Fibroblast of skin of right quadriceps (primary cell): ENCODE measurements around the gene FAM111B.

ENCODE experiments used
- DNase-seq: peaks from one replicate; pipeline ENCODE4 v3.0.0-alpha.2; 2013

Gene FAM111B

DNA sequence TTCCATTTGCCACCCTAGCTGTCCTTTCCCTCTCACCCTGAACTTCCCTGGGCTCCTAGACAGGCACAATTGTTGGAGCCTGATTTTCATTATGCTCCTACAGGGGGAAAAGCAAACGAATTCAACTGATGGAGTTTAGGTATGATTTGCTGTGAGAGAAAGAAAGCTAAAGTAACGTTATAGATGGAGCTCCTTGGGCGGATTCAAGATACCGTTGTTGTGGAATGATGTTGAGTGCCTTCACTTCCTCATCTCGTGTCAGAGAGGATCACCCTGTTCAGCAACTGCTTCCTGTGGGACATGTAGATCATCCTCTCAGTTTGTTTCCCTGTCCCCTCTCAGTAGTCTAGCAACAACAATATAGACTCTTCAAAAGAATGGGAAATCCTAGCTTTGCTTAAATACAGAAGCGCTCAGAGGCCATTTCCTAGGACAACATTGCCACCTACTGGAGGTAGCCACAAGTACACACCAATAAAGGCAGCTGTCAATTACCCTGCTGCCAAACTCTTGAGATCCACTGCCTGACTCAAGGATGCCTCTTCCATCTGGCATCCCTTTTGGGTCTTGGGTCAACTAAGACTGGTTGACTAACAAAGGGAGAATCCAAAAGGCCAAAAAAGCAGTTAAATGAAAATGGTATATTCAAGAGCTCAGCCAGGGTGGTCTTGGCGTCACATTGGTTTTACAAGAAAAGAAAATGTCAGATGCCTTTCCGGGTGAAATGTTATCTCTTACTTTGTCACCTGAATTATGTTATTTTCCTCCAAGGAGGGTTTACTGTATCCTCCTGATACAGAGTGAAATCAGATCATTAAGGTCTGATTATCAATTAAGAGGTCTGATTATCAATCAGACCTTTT, 51.4 kb downstream of the FAM111B start:
- peak; percentile 65 for DNase-seq

DNA sequence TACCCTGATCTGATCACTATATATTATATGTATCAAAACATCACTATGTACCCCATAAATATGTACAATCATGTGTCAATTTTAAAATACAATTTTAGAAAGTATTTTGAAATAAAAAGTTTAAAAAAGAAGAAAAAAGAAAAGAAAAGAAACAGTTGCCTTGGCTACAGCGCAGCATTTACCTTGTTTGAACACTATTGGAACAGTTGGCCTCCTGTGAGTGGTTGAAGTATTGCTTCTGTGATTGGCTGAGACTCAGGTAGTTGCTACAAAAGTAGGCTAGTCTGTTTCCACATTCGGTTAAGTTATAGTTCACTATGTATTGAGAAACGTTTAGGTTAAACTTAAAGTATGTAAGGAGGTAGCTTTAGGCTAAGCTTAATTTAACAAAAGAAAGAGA, 57.0 kb downstream of the FAM111B start:
- DNase-seq = no peak

DNA sequence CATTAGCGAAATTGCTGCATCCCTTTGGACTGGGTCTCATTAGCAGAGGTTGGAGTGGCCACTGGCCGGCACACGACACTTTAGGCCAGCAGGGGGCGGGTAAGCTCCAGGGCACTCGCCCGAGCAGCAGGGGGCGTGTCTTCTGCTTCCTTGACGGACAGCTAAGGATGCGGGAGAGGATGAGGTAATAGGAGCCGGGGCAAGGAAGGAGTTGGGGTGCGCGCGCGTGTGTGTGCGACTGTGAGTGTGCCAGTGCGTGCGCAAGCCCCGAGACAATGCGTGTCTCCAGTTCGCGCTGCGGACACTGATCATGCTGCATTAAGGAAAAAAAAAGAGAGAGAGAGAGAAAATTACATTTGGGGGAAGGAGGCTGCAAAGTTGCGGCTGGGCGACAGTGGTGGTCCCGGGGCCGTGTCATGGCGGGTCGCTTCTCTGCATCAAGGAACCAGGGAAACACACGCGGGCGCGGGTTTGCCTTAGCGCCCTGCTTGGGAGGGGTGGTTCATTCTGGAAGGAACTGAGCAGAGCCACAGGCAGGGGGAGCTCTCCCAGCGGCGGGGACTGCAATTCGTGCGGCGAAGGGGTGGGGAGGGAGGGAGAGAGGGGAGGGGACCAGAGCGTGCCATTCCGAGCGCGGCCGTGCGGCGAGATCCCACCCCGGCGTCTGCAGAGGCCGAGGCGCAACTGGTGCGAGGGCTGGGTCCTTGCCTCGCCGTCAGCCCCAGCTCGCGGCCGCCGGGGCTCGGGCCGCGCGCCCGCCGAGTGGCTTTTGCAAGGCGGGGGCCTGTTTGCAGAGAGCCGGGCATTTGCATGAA, 64.7 kb downstream of the FAM111B start, which contains the start of gene DTX4:
TSS of gene DTX4 (plus strand) at position 625 of the 815 bp plus-strand sequence. CDS start 464 bp downstream, outside the sequence.
- peak; percentile 86 for DNase-seq

DNA sequence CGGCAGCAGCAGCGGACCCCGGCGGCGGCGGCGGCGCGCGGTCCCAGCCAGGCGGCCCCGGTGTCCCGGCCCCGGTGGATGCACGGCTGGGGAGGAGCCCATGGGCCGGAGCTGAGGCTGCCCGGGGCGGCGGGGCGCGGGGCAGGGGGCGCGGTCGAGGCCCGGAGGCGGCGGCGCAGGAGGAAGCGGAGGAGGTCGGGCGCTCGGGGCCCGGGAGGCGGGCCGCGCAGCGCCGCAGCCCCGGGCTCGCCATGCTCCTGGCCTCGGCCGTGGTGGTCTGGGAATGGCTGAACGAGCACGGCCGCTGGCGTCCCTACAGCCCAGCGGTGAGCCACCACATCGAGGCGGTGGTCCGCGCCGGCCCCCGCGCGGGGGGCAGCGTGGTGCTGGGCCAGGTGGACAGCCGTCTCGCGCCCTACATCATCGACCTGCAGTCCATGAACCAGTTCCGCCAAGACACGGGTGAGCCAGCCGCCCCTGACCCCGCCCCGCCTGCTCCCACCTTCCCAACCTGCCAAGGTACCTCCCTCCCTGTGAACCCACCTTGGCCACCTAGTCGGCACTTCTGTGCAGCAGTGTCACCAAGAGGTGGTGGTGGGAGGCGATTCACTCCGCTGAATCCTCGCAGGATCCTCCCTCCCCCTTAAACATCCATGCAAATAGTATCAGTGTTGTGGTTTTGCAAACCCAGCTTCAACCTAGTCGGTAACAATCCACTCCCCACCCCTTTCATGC, 65.5 kb downstream of the FAM111B start:
- DNase-seq = no peak

DNA sequence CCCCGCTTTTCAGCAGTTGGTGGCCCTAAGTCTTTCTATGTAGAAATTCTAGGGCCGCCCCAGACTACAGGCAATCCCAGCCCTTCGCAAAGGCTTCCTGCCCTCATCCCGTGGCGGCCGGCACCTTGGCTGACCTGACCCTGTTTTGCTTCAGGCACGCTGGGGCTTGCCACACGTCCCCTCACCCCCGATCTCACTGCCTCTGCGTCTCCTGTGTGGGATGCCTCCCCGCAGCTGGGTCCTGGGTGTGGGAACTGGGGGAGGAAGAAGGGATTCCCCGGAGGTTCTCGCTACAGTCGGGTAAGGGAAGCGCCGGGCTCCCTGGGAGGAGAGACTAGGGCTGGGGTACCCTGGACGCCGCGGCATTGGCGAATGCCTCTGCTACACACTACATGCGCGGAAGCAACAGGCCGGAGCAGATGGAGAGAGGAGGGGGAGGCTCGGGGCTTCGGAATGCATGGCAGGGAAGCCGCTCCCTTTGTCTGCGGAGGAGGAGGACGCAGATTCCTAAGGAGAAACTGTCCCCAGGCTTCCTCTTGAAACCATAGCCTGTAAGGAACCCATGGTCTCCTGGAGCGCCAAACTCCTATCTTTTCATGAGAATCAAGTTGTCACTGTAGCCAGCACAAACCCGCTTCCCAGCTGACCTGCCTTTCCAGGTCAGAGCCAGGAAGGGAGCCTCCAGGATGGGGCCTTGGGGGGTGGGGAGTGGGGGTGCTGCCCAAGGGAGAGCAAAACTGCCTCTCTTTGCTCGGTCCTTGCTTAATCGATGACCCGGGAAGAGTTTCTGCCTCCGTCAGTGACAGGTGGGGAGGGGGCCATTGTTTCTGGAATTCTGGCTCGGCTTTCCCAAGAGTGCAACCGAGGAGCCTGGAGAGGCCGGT, 66.3 kb downstream of the FAM111B start:
- peak; percentile 49 for DNase-seq

DNA sequence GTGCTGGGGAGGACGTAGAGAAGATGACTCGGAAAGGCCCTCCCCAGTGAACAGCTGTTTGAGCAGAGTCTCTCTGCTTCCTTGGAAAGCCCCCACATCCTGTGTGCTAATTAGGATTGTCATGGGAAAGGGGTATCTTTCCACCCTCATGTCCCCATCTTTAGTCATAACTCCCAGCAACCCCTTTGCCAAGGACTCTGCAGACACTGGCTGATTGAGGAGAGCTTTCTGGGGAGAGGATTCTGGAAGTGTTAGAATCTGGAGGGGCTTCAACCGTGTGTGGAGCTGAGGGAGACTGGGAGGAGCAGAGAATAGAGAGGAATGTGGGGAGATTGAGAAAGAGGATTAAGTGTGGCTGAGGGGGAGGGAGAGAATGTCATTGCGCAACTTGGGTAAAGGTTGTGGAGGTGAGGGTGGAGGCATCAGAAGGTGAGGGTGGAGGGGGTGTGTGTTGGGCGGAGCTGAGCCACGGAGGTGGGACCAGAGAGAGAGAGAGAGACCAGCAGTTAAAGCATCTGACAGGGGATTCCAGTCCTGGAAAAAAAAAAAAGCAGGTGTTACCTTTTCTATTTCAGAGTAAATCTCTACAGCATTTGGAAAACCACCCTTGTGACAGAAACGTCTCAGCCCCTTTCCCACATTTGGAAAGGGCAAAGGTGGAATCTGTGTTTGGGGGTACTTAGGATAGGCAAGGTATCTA, 67.1 kb downstream of the FAM111B start:
- peak; percentile 57 for DNase-seq

DNA sequence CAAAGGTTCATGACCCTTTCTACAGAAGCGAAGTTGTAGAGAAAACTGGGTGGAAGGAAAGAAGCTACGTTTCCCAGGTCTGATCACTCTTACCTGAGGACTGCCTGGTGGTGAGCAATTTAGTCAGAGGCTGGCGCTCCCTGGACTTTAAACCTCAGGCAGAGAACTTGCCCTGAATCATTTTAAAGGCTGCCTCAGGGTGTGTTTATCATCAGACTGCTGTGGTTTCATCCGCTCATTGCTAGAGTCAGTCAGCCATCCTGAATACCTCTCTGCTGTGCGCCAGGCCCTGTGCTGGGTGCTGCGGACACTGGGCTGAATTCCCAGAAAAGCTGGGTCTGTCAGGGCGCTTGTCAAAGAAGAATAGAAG, 67.6 kb downstream of the FAM111B start:
- peak; percentile 39 for DNase-seq

DNA sequence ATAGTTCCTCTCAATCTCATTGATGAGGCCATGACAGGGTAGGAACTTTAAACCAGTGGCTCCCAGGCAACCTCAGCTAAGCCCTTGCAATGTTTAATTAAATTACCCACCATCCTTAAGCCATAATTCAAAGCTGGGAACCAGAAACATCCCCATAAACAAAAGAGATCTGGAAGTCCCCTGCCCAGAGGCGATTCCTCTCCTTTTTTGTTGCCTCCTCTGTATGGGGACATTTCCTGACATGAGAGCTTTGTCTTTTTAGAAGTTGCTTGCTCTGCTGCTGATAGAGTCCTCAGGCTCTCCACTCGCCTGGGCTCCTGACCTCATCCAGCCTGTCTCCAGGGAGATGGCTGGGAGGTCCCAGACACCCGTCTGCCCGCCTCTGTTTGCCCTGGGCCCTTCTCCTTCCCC, 68.1 kb downstream of the FAM111B start:
- DNase-seq = no peak

DNA sequence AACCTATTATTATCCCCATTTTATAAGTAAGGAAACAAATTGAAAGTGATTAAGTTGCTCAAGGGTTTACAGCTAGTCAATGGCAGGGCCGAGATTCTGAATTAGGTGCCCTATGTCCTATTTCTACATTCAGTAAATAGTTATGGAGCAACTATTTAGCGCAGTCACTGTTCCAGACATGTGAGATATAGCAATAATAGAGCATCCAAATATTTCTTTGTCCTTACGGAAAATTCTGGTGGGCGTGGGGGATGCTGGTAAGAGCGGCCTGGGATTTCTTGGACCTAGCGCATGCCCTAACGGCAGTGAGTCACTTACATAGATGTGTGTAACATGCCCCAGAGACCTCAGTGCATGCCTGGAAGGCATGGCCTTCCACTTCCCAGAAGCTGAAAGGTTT, 69.3 kb downstream of the FAM111B start:
- DNase-seq = no peak
